Right renal cortex interstitium (tissue), 3 donors: ENCODE data around the gene SPSB2. TPM values are rescaled to one million over a fixed set of nuclear protein-coding genes. Genes with fewer than 3 reads are reported as not detected.
A peak's percentile ranks its signal among the peaks of the same experiment; 100 is the strongest.

Experiments used
- DNase-seq, 3 donors: peaks; one replicate each; pipeline ENCODE4 v3.0.0-alpha.2; 2013; ENCODE audit warnings: low read depth in 3 of 3, low spot score in 2 of 3
- polyA plus RNA-seq, 3 donors: library from polyadenylated mRNA; unstranded; fragments of 120-200 nt; gene quantifications; one replicate each; pipeline ENCODE4 v1.2.1, GENCODE V29; 2013; ENCODE audit not compliant: insufficient read length in 3 of 3

The SPSB2 gene
- polyA plus RNA-seq, 3 donors: 7.4 to 13.7 (median 13.2) TPM

DNA sequence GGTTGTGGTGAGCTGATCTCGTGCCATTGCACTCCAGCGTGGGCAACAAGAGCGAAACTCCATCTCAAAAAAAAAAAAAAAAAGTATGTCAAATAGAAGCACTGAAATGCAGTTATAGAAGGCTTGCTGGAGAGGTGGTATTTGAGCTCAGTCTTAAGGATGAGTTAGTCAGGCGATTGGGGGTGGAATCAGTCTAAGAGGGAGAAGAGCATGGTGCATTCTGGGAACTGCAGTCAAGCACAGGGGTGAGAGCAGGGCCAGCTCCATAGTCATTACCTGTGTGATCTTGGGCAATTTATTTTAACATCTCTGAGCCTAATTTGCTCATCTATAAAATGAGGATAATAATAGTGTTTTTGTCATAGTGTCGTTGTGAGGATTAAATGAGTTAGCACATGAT lies 38.2 kb downstream of the SPSB2 start:
- DNase-seq: no peak

DNA sequence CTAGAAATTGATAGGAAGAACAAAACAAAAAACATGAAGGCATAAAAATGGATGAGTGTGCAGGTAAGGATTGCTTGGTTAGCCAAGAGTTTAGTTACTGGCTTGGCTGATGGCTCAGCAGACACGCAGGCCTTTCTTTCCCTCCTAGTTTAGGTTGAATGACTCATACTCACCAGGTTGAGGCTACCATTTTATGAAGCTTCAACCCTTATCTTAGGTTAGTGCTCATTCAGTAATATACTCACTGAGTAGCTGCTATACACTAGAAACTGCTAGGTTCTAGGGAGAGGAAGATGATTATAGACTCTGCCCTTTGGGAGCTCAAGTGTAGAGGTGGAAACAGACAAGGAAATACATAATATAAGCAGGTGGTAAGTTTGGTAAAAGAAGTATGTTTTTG lies 38.8 kb downstream of the SPSB2 start:
- no peak for DNase-seq

DNA sequence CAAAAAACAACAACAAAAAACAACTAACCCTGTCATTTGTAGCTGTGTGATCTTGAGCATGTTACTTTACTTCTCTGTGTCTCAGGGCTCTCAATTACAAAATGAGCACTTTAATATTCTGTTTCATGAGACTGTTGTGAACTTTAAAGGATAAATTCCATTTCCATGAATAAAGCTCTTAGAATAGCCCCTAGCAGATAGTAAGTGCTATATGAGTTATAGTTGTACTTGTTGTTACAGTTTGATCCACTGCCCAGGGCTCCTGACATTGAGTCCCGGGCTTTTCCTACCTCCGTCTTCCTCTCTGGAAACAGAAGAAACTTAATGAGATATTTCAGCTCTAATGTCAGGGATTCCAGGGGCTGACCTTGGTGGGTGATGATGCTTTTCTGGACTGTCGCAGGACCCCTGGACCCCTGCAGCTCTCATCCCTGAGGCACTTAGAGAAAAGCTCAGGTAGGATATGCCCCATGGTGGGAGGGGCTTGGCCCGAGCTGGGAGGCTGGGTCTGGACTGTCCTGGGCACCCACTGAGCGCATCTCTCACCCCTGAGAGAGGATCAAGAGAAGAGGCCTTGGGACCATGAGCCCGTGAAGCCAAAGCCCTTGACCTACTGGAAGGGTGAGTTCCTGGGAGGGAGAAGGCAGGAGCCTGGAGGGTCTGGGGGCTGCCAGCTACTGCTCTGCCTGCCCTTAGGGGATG lies 39.8 kb downstream of the SPSB2 start:
- no peak for DNase-seq

DNA sequence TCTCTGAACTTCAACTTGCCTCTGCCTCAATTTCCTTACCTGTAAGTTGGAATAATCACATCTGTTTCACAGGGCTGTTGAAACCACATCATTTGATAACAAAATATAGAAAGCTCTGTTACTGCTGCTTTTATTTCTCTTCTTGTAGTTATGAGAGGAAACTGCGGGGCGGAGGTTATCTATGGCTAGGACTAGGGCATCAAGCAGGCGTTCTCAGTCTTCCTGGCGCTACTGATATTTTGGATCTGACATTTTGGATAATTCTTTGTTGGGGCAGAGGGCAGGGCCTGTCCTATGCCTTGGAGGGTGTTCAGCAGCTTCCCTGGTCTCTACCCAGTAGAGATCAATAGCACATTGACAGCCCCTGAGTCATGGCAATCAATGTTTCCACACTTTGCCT lies 41.0 kb downstream of the SPSB2 start:
- DNase-seq: no peak

DNA sequence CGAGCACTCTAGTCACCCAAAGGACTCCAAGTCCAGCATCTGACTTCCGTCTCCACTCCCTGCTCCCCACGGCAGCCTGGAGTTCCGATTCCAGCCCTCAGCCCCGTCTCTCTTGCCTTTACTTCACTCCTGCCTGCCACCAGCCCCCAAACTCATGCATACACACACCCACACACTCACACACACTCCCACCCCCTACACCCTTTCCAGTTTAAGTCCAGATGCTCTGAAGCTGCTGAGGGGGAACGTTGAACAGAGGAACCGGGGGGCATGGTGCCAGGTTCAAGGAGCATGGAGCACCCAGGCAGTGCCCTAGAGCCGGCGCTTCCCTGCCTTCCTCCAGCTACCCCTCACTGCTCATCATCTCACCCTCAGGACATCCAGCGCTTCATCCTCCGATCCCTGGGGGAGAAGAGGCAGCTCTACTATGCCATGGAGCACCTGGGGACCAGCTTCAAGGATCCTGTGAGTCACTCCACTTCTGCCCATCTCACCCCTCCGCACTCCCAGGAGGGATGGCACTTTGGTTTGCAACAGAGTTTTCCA lies 41.6 kb downstream of the SPSB2 start:
- no peak for DNase-seq

DNA sequence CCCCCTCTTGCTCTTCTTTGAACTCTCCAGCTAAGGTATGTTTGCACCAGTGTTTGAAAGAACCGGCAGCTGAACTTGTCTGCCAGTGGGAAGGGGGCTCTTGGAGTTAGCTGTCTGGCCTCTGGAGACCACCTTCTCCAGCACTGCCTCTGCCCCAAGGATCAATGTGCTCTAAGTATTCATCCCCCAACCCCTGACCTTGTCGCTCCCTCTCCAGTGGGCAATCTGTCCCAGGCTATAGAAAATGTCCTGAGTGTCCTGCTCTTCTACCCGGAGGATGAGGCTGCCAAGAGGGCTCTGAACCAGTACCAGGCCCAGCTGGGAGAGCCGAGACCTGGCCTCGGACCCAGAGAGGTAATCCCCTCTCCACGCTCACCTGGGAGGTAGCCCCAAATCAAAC lies 42.1 kb downstream of the SPSB2 start:
- DNase-seq: no peak

DNA sequence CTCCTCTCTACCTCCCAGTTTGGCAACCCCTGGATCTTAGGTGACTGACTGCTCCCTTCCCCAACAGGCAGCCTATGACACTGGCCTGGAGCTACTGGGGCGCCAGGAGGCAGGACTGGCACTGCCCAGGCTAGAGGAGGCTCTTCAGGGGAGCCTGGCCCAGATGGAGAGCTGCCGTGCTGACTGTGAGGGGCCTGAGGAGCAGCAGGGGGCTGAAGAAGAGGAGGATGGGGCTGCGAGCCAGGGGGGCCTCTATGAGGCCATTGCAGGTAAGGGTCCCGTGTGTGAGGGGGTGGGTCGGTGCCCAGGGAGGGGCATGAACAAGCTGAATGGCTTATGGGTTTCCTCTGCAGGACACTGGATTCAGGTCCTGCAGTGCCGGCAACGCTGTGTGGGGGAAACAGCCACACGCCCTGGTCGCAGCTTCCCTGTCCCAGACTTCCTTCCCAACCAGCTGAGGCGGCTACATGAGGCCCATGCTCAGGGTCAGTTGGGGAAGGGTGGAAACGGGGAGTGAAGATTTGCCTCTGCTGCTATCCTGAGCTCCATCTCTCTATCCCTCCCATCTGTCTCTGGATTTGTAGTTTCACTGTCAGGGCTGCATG lies 42.7 kb downstream of the SPSB2 start:
- no peak for DNase-seq

DNA sequence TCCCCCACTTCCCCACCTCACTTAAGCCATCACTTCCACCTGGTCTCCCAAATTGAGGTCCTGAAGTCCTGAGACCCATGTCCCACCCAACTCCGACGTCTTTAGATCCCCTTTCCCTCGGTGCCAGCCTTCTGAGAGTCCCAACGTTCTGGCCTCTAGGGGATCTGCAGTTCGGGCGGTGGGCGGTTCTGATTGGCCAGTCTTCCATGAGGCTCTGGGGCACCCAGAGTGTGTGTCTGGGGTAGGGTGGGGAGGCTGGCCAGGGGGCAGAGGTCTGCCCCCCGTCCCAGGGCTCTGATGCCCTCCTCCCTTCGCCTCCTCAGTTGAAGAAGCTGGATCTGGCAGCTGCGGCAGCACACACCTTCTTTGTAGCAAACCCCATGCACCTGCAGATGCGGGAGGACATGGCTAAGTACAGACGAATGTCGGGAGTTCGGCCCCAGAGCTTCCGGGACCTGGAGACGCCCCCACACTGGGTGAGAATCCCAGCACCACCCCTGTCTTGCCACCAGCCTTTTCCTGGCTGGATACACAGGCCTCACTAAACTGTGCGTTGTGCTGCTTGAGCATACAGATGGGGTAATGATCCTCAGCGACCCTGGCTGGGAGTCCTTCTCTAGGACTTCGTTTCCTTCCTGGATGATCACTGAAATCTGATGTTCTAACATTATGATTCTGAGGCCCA lies 43.4 kb downstream of the SPSB2 start:
- DNase-seq: no peak

DNA sequence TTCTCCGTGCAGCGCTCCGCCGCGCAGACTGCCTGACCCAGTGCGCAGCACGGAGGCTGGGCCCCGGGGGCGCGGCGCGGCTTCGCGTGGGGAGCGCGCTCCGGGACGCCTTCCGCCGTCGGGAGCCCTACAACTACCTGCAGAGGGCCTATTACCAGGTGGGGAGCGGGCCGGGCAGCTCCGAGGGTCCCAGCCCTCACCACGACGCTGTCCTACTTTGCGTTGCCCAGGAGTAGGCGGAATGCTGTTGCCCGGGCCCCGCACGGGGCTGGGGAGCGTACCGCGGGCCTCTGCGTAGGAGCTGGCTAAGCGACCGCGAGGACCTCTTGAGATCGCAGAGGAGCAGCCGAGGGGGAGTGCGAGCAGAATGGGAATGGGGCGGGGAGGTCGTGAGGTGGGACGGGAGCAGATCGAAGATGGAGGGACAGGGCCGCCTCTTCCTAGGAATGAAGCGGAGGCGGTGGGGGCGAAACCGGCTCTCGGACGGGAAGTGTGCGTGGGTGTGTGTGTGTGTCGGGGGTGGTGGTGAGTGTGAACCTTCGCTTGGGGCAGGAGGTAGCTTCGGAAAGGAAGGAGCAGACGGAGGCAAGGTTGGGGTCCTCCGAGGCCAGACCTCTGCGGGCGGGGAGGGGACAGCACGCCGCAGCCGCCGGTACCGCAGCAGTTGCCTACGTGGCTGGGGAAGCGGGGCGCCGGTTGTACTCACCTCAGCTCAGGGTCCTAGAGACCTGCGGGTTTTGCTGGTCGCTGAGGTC lies 44.1 kb downstream of the SPSB2 start:
- peak in 1 of 3 donors; percentile 44 for DNase-seq

DNA sequence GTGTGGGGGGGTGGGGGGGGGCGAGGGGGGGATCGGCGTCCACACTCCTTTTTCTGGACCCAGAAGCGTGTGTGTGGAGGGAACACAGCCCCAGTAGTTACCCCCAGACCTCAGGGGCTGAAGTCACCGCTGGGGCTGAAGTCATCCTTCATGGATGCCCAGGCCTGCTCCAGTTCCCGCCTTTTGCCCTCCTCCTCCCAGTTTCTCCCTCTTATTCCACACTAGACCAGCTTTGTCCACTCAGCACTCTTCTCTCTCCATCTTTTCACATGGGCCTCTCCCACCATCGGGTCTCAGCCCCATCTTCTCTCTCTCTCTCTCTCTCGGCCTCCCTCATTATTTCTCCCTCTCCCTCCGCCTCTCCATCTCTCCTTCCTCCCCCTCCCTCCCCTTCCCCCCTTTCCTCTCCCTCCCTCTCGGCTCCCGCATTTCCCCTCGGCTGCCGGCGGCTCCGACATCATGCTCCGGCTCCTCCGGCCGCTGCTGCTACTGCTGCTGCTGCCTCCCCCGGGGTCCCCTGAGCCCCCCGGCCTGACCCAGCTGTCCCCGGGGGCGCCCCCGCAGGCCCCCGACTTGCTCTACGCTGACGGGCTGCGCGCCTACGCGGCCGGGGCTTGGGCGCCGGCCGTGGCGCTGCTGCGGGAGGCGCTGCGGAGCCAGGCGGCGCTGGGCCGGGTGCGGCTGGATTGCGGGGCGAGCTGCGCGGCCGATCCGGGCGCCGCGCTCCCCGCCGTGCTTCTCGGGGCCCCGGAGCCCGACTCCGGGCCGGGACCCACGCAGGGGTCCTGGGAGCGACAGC lies 44.9 kb downstream of the SPSB2 start, which contains the start of gene P3H3:
Gene P3H3 (plus strand): TSS at position 426 of the 799 bp plus-strand sequence. CDS start 34 bp downstream, at position 460.
- peak in 1 of 3 donors; percentile 45 for DNase-seq

DNA sequence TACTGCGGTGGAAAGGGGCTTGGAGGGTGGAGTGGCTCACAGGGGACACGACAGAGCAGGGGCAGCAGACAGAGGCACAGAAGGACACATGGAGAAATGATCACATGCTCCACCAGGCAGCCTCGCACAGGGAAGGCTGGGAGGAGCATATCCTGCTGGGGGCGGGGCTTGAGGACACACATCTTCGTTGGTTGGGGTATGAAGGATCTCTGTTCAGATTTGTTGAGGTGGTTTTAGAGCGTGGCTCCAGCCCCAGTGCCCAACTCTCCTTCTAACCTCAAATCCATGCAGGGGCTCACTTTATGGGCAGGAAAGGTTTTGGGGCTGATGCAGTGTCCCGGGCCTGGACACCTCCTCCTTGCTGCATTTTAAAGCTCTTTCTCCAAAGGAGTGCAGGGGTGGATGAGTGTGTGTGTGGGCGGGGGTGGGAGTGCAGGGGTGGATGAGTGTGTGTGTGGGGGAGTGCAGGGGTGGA lies 45.6 kb downstream of the SPSB2 start:
- peak in 1 of 3 donors; percentile 81 for DNase-seq

DNA sequence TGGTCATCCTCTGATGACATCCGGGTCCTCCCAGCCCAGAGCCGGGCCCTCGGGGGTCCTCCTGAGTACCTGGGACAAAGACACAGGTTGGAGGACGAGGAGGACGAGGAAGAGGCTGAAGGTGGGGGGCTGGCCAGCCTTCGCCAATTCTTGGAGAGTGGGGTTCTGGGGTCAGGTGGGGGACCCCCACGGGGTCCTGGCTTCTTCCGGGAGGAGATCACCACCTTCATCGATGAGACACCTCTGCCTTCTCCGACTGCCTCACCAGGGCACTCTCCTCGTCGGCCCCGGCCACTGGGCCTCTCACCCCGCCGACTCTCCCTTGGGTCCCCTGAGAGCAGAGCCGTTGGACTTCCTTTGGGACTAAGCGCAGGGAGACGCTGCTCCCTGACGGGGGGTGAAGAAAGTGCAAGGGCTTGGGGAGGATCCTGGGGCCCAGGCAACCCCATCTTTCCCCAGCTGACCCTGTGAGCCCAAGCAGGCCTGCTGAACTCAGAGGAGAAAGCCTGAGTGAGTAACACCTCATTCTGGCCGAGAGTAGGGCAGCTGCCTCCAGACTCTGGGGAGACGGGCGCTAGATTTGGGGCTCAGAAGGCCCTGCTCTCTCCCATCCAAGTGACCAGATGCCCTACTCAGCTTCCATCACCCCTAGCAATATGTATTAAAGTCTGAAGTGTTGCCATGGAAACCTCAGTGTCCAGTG lies 46.2 kb downstream of the SPSB2 start:
- DNase-seq: no peak

DNA sequence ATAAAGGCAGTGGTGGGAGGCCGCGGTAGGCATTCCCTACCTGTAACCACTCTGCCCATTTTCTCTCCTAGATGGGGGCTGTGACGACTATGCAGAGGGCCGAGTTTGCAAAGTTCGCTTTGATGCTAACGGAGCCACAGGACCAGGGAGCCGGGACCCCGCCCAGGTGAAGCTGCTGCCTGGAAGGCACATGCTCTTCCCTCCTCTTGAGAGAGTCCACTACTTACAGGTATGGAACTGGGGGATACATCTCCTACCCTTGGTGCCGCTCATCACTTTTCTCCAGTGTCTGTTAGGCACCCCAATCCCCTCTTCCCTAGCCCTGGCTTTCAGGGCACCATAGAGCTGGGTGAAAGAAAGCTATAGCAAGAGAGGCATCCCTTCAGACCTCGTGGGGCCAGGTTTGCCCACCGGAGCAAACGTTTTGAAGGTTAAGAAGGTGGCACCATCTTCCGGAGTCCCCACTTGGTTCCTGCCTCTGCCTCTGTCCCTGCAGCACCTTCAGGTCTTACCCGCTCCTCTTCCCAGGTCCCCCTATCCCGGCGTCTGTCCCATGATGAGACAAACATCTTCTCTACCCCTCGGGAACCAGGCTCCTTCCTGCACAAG lies 46.9 kb downstream of the SPSB2 start:
- DNase-seq: no peak

DNA sequence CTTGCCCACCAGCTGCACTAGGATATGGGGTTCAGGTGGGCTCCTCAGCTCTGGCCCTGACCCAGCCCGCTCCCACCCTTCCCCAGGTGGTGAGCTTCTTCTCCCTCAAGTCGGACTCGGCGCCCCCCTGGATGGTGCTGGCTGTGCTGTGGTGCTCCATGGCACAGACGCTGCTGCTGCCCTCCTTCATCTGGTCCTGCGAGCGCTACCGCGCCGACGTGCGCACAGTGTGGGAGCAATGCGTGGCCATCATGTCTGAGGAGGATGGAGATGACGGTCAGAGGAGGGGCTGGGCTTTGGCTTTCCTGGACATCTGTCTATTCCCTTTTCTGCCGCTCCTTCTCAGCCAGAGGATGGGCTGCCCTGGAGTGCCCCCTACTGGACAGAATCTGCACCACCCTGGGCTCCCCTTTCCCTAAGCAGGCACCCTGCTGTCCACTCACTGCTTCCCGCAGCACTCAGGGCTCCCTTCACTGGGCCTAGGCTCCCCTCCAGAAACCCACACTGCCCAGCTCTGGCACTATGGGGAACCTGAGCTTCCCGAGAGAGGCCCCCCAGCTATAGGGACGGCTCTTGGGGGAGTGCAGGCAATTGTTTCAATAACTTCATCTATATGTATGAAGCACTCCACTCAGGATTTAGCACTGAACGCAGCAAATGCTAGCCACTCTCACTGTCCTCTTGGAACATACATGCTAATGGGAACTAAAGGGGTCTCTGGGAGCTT lies 47.5 kb downstream of the SPSB2 start:
- DNase-seq: no peak

DNA sequence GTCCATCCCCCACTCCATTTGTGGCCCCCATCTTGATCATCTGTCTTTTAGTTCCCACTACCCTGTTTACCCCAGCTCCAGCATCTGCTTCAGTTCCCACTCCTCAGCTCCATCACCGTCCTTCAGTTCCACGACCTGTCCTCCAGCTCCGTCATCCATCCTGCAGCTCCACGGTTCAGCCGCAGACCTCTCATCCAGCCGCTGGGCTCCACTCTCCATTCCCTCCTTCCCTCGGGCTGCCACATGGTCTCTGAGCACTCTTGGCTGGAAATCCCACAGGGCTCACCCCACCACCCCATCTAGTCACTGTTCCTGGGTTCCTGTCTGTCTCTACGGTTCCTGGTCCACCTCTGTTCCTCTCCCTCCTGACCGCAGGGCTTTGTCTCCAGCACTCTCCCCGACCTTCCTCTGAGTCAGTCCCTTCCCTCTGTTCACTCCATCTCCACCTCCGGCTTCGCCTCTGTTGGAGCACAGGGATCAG lies 48.2 kb downstream of the SPSB2 start:
- DNase-seq: no peak

DNA sequence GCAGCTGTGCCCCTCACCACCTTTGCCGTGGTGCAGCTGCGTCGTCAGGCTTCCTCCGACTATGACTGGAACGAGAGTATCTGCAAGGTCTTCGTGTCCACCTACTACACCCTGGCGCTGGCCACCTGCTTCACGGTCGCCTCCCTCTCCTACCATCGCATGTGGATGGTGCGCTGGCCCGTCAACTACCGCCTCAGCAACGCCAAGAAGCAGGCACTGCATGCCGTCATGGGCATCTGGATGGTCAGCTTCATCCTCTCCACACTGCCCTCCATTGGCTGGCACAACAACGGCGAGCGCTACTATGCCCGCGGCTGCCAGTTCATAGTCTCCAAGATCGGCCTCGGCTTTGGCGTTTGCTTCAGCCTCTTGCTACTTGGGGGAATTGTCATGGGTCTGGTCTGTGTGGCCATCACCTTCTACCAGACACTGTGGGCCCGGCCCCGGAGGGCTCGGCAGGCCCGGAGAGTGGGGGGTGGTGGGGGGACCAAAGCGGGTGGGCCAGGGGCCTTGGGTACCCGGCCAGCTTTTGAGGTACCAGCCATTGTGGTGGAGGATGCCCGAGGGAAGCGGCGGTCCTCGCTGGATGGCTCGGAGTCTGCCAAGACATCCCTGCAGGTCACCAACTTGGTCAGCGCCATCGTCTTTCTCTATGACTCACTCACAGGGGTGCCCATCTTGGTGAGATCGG lies 48.9 kb downstream of the SPSB2 start:
- DNase-seq: no peak
